HG03280 (cell line): ENCODE results near the gene NANOG.
"Not testable (repeated sequence)": the region's sequence is repeated elsewhere in the genome, so short reads cannot be mapped to it uniquely, and the experiment has no call there.

Experiments
- ATAC-seq: cut with Tn5 transposase; IDR thresholded peaks from one replicate; pipeline ENCODE4 v1.9.1; 2021; ENCODE audit warnings: mild to moderate bottlenecking, moderate library complexity; ENCODE audit not compliant: unreplicated experiment

Gene NANOG

DNA sequence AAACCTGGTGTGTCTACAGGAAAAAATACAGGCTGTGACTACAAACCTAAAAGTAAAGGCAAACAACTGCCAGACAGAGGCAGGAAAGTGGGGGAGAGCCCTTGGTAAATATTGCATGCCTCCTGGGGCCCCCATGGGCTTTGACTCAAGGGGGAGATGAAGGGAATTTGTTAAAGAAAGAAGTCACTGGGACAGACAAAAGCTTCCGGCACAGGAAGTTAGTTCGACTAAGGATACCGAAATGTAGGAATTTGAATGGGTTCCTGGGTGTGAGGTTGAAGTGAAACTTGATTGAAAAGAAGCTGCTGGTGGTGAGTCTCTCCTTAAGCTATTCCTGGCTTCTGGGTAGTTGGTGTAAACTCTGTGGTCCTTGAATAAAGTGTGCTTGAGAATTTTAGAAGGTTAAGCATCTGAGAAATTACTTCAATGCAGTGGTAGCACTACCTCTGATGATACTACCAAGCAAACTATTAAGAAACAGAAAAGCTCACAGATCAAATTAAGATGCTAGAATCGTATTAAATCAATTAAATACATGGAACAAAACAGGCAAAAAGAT is 9.6 kb downstream of the NANOG start:
- not testable (repeated sequence) for ATAC-seq

DNA sequence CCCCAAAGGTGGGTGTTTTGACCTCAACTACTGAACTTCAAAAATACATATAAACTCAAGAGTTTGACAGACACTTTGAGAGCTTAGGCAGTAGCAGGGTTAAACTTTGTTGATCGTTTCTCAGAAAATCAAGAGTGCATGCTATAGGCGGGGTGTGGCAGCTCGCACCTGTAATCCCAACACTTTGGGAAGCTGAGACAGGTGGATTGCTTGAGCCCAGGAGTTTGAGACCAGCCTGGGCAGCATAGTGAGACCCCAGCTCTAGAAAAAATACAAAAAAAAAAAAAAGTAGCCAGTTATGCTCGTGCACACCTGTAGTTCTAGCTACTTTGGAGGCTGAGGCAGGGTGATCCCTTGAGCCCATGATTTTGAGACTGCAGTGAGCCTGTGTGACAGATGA is 12.3 kb downstream of the NANOG start:
- ATAC-seq: no peak

GRCh38 chr12:7806319-7806718 is 17.1 kb downstream of the NANOG start:
- not testable (repeated sequence) for ATAC-seq

- ATAC-seq: no peak
Observed at GRCh38 chr12:7806863-7807487, 17.8 kb downstream of the NANOG start.

DNA sequence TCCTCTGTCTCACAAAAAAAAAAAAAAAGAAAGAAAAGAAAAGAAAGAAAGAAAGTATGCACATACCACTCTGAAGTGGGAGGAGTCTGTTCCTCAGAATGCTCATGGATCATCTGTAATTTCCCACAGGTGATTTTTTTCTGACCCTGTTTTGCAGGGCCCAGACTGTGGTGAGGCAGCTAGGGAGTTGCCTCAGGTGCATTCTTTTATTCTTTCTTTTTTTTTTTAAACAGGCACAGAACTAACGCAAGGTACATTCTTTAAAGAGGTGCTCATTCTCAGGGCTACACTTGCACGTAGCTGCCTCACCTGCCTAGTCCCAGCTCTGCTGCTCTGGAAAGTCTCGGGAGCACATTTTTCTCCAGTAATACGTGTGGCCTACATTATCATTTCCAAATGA is 36.6 kb downstream of the NANOG start:
- not testable (repeated sequence) for ATAC-seq

GRCh38 chr12:7829737-7830136 is 40.5 kb downstream of the NANOG start:
- ATAC-seq: not testable (repeated sequence)

GRCh38 chr12:7832059-7832696 is 43.0 kb downstream of the NANOG start:
- ATAC-seq: peak; percentile 70

DNA sequence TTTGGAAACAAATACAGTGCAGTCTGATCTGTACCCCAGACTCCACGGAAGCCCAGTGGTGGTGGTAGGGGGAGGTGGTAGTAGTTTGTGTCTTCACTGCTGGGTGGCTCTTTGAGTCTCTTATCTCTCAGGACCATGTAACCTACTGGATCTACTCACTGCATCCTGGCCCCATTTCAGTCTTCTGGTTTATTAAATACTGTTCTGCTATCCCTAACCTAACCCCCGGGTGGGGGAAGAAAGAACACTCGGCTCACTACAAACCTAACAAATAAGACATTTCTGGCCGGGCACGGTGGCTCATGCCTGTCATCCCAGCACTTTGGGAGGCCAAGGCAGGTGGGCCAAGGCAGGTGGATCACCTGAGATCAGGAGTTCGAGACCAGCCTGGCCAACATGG is 44.0 kb downstream of the NANOG start:
- not testable (repeated sequence) for ATAC-seq

DNA sequence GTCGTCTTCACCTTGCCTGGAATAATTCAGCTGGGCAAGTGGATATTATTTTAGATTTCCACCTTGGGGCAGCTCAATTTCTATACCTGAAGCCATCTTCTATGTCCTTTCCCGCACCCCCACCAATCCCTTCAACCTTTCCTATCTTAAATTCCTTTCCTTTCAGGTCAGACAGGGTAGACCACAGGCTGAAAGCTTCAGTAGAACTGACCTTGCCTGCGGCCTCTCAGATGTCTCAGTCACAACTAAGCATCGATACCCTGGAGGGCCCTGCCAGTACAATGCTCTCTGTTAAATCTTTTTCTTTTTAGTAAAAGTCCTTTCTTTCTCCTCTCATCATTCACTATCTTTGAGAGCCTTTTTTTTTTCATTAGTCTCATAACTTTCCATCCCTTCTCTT is 44.6 kb downstream of the NANOG start:
- ATAC-seq: no peak

DNA sequence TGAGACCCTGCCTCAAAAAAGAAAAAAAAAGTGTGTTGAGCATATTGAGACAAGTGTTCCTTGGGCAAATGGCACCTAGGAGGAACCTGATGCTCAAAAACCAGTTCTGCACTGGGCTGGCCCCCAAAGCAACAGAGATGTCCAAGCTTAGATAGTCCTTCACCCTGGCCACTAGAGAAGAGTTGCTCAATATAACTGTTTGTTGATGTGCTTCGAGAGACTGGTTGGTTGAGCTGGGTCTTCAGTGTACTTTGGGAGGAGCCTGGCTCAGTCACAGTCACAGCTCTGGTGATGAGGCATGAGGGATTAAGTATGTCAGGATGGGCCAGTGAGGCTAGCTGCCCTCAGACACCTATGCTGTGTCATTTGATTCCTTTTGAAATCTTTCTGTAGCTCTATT is 45.5 kb downstream of the NANOG start:
- ATAC-seq: no peak

DNA sequence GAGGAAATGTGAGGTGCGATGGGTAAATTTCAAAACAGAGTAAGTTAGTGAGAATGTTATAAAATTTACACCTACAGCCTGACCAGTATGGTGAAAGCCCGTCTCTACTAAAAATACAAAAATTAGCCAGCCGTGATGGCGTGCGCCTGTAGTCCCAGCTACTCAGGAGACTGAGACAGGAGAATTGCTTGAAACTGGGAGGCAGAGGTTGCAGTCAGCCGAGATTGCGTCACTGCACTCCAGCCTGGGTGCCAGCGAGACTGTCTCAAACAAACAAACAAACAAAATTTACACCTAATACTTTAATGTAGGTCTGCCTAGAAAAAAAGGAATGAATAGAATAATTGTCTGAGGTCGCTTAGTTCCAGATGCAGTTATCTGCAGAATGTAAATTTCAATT is 45.9 kb downstream of the NANOG start:
- no peak for ATAC-seq

DNA sequence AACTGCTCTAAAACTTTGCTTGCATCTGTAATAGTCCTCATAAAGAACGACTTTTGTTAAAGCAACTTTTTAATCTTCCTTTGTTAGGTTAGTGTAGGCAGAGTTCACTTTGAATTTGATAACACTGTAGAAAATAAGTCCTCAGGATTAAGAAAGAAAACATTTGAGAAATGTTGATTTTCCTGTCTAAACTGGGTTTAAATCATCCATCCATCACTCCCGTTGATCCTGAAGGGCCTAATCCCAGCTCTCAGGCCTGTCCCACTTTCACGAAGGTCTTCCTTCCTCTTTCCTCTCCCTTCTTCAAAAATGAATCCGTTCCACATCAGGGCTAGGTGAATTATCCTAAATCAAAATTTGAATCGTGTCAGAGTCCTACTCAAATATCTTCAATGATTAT is 46.6 kb downstream of the NANOG start:
- no peak for ATAC-seq

- no peak for ATAC-seq
Observed at GRCh38 chr12:7837366-7837765, 48.2 kb downstream of the NANOG start.

- not testable (repeated sequence) for ATAC-seq
Observed at GRCh38 chr12:7839226-7839625, 50.0 kb downstream of the NANOG start.

DNA sequence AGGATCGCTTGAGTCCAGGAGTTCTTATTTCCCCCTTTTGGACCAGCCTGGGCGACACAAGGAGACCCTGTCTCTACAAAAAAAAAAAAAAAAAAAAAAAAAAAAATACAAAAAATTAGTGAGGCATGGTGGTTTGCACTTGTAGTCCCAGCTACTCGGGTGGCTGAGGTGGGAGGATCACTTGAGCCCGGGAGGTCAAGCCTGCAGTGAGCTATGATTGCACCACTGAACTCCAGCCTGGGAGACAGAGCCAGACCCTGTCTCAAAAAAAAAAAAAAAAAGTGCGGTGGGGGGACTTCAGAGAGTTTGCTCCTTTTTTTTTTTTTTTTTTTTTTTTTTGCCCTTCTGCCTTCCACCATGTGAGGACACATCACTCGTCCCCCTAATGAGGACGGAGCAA is 50.6 kb downstream of the NANOG start:
- ATAC-seq: not testable (repeated sequence)

DNA sequence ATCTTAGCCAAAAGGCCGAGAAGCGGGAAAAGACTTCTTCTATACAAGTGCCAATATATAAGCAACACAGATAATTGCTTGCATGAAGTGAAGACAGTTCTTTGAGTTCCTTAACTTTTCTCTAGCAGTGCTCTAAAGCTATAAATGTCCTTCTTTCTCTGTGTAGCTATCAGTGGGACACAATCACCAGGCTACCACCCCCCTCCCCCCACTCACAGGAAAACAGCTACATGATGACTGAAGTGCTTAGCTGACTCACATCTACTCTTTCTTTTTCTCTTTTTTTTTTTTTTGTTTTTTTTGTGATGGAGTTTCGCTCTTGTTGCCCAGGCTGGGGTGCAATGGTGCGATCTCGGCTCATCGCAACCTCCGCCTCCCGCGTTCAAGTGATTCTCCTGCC is 53.2 kb downstream of the NANOG start:
- ATAC-seq: not testable (repeated sequence)

GRCh38 chr12:7843149-7843548 is 53.9 kb downstream of the NANOG start:
- not testable (repeated sequence) for ATAC-seq

DNA sequence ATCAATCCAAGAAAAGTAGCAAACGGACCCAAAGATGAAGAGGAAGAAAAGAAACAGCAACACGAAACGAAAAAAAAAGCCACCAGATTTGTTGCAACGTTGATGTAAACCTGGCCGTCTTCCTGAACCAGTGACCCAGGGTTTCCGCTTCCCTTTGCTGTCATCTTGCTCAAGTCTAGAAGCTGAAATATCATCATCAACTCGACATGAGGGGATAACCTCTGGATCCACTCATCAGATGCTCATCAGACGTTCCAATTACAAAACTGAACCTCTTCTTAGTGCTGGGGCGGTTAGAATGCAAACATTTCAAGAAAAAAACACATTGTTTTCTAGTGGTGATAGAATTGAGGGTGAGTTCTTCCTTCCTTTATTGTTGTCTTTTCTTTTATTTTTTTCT is 54.4 kb downstream of the NANOG start:
- ATAC-seq: not testable (repeated sequence)

GRCh38 chr12:7844116-7844515 is 54.9 kb downstream of the NANOG start:
- no peak for ATAC-seq

DNA sequence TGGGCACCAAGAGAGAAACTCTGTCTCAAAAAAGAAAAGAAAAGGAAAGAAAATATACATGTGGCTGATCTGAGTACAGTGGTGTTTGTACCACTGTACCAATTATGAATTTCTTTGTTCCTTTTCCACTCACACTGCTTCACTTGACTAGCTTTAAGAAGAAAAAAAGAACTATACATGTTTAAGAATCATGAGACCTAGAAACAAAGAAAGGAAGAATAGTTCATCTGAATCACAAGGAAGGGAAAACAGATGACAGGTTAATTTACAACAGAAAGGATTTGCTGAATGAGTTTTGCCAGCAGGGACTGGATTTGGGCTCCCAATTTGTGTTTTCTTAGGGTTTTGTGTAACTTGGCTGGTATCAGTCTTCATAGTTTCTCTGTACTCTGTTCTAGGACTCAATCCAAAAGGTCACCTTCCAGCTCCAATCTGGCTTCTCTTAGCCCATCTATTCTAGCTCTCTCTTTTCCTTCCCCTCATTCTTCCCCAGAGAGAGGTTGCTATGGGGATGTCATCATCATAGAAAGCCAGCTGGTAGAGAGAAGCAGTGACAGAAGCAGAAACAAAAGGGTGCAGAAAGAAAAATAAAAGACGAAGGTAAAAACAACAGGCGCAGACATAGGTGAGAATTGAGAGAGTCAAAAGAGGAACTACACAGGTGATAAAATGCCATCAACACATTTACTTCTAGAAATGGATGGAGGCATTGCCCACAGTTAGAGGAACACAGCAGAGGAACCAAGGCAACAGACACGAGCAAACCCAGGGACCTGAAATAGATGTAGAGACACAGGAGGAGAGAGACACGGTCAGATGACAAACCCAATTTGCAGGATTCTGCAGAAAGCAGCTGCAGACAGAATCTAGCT is 58.3 kb downstream of the NANOG start:
- peak; percentile 47 for ATAC-seq

DNA sequence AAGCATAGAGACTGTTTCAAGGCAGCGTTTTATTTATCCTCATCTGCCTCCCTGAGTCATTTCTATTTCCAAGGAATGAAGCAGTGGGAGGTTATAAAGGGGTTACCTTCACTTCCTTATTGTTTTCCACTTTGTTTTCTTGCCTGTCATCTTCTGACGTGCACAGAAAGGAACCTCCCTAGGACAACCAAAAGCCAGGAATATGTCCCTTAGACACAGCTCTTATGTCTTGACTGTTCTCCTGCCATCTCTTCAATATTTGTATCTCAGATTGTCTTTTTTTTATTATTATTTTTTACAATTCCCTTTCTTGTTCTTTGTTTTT is 58.9 kb downstream of the NANOG start:
- not testable (repeated sequence) for ATAC-seq
